SK-N-DZ (cell line): Measurements from ENCODE around the gene CD38.

Experiments used
- DNase-seq: peaks from one replicate; pipeline ENCODE4 v3.0.0-alpha.2; 2015; ENCODE audit warnings: low spot score

The CD38 gene

GRCh38 chr4:15894921-15895916, 117.1 kb downstream of the CD38 start:
- DNase-seq, result no peak

GRCh38 chr4:15897577-15897976, 119.4 kb downstream of the CD38 start:
- no peak for DNase-seq

- no peak for DNase-seq
Observed at GRCh38 chr4:15898902-15899301, 120.8 kb downstream of the CD38 start.

GRCh38 chr4:15899511-15899910, 121.4 kb downstream of the CD38 start:
- no peak for DNase-seq

- no peak for DNase-seq
Observed at GRCh38 chr4:15901007-15901406, 122.9 kb downstream of the CD38 start.

- DNase-seq, result no peak
Observed at GRCh38 chr4:15901998-15902397, 123.9 kb downstream of the CD38 start.

- DNase-seq, result no peak
Observed at GRCh38 chr4:15902746-15903145, 124.6 kb downstream of the CD38 start.
